ENCODE measurements around the gene NDNF. TPM values are rescaled to one million over a fixed set of nuclear protein-coding genes. Genes with fewer than 3 reads are reported as not detected.

Gene NDNF
- total RNA-seq, 1 experiment from 2014 or later = 0.14 TPM

DNA sequence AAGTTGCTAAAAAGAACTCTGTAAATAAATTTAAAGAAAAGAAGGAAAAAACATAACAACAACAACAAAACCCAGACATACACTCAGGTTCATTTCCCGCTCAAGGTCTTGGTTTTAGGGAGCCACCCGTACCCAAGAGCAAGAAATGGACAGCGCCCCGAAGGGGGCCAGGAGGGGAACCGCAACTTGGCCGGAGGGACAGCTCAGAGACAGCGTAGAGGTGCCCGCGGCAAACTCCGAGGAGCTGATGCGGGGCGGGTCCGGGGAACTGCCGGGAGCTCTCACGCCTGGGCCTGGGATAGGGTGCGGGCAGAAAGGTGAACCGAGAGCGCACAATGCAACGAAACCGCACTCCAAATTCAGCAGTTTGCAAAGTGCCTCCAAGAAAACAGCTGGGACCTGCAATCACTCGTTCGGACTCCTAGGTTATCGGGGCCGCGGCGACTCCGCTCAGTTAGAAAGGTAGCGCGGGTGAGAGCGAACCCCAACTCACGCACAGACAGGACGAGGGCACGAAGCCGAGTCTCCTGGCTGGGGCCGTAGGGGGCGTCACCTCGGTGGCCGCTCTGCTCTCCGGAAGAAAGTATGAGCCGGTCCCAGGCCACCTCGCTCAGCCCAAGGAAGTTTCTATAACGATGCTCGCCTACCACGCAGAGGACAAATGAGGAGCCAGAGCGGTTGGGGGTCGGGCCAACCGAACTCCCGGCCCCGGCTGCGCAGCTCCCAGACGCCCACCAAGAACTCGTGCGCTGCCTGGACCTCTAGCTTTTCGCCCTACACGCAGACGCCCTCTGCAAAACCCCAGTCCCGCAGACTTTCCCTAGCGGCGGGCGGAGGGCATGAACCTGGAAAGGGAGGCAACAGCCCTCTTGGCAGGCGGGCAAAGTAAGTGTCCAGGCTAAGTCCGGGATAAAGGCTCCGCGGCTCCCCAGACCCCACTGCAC, 1.4 kb downstream of the NDNF start:
- DNase-seq (ENCODE audit: low spot score) = no peak

DNA sequence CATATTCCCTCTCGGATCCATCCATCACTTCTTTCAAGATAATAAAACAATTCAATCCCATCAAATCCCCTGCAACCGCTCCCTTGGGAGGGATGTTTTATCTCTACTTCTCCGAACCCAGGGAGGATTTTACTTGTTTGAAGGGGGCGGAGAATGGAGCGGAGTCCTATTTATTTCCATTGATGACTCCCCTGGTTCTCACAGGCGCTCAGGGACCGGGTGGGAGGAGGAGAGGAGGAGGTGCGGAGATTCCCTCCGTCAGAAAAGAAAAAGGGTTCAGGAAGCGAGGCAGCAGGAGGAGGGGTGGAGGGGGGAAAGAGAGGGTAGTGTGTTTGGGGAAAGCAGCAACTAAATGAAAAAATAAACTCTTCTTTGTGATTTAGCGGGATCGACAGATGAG, 2.1 kb downstream of the NDNF start:
- DNase-seq (ENCODE audit: low spot score) = no peak

DNA sequence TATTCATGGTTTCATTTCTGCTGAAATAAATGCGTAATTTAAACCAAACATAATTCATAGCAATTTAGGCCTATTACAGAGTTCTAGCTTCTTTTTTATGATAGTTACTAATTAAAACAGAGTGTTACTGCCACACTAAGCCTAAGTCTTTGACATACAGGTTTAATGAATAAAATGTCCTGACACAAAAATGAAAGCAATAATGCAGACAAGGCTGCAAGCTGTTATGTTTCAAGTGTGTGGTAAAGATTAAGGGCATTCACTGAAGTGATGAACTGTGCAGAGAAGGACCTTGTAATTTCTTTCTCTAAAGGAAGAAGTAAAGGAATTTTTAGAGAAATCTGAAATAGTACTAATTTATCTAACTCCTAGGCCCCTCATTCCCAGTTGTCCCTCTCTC, 2.9 kb downstream of the NDNF start:
- no peak for DNase-seq (ENCODE audit: low spot score)

DNA sequence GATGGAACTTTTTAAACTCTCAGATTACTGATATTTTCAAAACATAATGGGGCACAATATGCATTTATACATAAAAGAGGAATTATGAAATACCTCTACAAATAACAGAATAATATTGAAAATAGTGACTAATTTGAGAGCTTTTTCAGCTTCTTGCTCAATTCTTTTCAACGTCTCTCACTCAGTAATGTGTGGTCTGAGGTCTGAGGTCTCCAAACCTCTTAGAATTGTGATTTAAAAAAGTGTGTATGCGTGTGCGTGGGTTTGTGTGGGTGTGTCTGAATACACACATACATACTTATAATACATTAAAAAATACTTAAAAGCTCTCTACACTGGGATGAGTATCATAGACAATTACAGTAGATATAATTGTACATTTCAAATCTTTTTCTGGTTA, 7.9 kb downstream of the NDNF start:
- DNase-seq (ENCODE audit: low spot score) = no peak

DNA sequence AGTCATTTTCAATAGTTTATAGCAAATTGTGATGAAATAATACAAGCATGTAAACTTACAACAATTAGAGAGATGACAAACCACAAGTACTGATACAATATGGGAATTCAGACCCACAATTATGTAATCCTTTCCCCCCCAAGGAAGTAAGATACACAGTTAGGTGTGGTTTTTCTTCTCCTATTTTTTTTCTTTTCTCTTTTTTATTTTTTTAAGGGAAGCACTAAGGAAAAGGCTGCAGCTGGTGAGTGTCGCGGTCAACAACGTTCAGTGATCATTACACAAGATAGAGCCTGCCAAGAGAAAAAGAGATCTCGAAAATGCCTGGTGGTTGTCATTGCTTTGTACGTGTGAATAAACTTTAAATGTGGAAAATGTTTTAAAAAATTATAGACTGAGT, 9.8 kb downstream of the NDNF start:
- no peak for DNase-seq (ENCODE audit: low spot score)

DNA sequence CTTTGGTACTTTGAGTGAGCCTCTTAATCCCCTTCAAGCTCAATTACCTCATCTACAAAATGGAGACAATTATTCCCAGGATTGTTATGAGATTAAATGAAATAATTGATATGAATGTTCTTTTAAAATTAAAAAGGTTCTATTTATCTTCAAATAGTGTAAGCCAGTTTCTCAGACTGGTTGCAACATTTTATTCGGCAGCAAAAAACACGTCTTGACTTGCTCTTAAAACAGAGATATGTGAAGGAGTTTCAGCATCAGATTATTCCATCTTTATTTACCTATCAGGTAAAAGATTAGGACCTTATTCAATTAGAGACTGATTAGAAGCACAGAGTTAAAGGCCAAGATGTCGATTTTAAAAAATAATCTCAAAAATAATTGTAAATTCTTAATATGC, 10.5 kb downstream of the NDNF start:
- no peak for DNase-seq (ENCODE audit: low spot score)

DNA sequence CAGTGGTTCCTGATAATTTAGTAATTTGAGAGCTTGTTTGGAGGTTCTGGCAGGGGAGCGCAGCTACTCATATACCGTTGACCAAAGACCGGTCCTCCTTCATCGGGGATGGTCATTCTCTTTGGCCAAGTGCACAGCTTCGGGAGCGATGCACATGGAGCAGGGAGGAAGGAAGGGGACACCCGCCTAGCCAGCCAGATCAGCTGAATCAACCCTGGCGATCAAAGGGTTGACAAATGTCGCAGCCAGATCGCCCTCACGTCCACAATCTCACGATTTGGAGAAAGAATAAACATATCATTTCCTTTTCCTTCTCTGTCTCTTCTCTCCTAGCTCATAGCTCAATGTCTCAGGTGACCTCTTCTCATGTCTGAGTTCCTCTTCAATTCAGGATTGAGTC, 11.1 kb downstream of the NDNF start:
- DNase-seq (ENCODE audit: low spot score) = no peak

DNA sequence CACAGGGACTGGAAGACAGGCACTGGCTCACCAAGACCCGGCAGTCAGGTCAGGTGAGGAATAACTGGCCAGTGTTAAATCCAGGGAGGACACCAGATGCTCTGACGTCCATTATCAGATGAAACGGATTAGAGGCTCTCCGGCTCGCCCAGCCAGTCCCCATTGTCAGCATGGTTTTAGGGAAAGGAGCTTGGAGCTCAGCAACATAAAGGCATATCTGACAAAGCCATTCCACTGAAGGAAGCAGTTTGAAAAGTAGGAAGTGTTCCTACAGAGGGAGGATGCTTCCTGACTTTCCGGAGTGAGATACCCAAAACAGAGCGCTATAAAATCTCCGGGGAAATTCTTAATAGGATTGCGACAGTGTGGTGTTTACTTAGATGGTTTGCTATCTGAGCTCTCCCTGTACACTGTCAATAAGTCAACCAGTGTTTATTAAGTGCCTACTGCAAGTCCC, 14.8 kb downstream of the NDNF start:
- no peak for DNase-seq (ENCODE audit: low spot score)

DNA sequence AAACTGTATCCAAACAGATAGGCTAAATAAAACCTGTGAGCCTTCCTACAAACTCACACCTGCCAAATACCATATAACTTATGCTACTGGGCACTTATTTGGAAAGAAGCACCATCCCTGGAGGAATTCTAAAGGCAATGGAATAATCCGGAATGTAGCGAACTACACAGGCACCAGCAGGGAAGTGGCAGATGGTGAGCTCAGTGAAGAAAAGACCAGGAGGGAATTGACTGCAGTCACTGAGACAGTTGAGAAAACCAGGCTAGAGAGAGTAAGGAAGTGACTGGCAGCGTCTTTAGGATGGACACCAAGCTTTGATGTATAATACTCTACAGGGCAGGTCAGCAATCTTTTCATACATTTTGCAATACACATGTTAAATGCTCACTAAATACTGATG, 16.3 kb downstream of the NDNF start:
- no peak for DNase-seq (ENCODE audit: low spot score)

DNA sequence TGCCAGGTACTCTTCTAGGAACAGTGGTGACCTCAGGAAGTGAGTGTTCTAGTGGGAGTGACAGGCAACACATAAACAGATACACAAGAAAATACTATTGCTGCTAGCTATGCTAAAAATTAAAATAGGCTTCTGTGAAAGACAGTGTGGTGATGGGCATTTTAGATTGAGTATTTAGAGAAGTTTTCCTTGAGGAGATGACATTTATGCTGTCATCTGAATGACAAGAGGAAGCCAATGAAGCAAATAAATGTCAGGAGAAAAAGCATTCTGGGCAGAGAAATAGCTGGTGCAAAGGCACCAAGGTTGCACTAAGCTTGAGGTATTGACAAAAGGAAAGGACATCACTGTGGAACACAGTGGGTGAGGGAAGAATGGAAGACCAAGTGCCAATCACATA, 18.0 kb downstream of the NDNF start:
- DNase-seq (ENCODE audit: low spot score) = no peak

DNA sequence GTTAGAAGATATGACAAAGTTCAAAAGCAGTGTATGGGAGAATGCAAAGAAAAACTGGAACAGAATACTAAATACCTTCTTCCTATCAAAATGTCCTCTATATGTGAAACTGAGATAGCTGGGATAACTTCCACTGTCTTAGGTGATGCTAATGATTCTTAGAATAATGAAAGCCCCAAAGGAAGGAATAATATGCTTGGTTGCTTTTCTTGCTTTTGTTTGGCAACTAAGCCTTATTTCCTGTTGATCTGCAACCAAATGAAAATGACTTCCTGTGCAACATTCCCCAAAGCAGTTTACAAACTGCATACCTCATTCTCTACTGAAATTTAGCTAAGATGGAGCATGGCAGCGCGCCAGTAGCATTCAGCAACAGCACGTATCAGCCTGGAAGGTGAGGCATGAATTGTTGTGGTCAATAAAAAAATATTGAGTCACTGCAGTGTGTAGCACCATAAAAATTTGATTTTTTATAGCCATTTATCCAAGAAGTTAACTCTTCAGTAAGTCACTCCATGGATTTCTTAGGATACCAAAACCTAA, 18.7 kb downstream of the NDNF start:
- DNase-seq (ENCODE audit: low spot score) = peak; percentile 57

DNA sequence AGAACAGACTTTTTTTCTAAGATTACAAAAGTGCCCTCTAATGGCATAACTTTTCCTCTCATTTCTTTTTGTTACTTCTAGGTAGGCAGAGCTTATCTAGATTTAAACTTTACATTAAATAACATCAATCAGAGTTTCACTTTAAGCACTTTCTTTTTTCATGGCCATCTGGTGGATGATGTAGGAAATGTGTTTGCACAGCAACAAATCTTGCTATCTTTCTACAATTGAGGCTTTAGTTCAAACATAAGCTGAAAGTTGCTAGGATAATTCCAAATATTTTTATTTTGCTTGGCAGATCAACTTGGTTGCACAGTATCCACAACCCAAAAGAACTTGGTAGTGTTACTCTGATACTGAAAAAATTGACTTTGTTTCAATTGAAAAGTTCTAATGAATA, 22.0 kb downstream of the NDNF start:
- no peak for DNase-seq (ENCODE audit: low spot score)

DNA sequence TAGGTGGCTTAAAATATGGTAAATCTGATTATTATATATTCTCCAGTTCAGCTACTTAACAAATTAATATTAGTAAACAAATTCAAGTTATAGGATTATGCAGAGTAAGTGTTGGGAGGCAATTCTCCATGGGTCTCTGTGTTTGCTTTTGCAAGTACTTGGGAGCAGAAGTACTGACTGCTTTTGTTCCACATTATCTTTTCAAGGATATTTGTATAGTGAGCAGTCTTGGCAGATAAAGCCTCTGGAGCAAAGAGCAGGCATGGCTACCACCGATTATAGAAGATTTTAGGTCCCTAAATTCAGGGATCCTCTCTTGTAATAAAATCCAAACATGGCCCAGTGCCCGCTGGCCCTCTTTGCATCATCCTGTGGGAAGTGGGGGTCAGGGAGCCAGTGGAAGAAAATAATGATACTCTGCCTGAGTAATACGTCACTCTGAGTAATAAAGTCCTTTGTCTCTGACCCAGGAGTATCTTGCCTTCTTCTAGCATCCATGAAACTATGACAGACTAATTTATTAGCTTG, 23.2 kb downstream of the NDNF start:
- DNase-seq (ENCODE audit: low spot score) = no peak

DNA sequence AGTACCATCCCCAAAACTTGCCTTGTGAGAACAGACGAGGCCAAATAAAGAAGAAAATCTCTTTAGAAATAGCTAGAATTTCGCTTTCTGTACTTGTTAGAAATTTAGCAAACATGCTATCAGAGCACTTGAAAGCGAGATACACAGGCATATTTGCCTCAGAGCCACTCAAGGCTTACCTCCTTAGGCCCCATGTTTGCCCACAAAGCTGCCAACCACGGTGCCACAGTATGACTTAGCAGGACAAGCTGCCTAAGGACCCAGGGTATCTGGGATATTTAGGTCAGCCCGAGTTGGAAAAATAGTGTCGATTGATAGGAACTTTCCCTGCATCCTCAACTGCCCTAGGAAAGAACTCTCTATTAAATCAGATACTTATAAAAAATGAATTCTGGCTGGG, 24.2 kb downstream of the NDNF start:
- no peak for DNase-seq (ENCODE audit: low spot score)

DNA sequence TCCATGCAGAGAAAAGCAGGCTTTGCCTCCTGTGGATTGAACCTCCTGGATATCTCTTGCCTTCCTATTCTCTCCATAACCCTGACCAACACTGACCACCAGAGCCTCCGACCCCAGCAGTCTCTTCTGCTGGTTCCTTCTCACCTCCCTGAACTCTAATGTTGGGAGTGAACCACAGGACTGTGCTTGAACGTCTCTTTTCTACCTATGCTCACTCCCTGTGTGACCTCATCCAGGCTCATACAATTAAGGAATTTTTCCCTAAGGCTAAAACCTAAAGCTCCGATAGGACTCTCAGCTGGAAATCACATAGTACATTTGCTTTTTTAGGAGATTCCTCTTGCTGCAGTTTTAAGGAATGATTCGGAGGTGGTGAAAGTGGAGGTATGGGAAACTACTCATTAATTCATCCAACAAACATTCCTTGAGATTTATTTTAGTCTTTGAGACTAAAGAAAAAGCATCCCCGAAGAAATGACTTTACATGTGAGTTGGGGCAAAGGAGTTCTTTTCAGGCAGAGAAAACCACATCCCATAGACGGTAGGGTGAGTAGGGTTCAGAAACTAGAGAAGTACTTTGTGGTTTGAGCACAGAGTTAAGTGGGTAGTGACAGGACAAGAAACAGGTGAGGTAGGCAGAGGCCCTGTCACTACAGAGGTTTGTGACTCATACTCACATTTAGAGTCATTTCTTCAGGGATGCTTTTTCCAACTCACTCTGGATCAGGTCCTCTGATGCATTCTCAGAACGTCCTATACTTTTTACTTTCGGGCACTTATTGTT, 30.8 kb downstream of the NDNF start:
- no peak for DNase-seq (ENCODE audit: low spot score)

DNA sequence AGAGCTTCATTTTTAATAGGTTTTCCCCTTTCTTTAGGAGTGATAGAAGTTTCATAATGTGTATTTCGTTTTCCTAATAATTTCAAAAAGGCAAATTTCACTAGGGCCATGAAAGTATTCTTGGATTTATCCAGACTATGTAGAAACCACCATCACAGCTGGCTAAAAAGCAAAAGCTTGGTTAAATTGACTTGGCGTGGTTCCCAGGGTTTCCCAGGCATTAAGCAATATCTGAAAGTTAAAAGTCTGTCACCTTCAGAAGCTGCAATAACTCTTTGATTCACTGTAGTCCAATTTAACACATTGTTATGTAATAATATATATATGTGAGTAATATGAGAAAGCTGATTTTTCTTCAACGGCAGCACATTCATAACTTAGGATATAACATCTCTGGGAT, 38.3 kb downstream of the NDNF start:
- DNase-seq (ENCODE audit: low spot score) = peak; percentile 27

DNA sequence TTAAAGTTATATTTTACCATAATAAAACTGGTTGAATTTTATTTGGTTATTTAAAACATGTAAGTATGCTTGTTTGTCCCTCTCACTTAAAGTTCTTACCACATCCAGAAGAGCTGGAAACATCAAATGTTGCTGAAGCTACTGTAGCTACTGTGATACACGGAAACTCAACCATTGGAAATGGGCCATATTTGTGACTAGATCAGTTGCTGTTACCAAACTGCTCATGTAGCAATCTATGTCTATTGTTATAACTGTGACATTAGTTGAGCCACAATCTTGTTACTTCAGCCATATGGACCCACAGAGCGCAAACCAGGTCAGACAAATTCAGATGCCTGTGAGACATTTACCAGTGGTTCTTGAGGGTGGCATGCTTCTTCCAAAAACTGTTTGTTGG, 41.6 kb downstream of the NDNF start:
- no peak for DNase-seq (ENCODE audit: low spot score)

DNA sequence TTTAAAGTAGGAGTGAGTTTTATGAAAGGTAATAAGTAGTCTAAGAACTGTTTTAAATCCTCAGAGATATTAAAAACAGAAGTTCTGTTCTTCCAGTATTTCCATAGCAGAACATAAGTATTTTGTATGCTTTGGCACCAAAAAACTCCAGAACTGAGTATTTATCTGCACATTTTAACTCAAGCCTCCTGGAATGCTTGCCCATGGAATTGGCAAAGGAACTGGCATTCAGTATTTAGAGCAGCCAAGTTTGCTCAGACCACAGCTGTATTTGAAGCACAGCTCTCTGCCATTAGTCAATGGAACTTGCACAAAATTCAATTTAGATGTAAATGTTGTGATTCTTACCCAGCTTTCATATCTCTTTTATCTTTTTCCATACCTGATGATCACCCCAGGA, 42.2 kb downstream of the NDNF start:
- DNase-seq (ENCODE audit: low spot score) = no peak

DNA sequence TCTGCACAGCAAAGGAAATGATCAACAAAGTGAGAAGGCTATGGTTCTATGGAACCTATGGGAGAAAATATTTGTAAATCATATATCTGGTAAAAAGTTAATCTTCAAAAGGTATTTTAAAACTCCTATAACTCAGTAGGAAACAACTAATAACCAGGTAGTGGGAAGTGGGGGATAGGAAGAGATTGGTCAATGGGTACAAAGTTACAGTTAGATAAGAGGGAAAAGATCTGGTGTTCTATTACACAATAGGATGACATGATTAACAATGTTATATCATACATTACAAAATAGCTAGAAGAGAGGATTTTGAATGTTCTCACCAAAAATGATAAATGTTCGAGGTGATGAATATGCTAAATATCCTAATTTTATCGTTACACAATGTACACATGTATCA, 46.3 kb downstream of the NDNF start:
- no peak for DNase-seq (ENCODE audit: low spot score)

DNA sequence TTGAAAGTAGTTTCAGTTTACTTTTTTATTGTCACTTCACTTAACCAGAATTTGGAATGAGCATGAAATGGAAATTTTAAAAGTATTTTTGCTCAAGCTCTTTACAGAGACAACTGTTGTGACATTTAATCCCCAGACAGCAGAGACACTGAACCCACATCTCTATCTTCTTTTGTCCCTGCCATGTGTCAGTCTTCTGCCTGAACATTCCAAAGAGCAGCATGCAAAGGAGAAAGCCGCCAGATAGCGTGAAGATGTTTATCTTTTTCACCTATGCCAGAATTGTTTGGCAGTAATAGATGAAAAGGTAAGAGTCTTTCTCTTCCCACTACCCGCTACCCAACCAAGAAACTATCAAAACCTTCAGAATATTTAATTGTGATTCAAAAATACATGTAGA, 46.8 kb downstream of the NDNF start:
- DNase-seq (ENCODE audit: low spot score) = no peak

DNA sequence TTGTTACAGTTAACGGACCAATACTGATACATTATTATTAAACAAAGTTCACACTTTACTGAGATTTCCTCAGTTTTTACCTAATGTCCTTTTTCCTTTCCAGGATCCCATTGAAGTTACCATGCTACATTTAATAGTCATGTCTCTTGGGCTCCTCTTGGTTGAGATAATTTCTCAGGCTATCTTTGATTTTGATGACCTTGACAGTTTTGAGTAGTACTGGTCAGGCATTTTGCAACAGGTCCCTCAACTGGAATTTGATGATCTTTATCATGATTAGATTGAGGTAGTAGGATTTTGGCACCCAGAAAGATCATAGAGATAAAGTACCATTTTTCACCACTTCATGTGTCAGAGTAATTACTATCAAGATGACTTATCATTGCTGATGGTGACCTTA, 53.8 kb downstream of the NDNF start:
- no peak for DNase-seq (ENCODE audit: low spot score)

DNA sequence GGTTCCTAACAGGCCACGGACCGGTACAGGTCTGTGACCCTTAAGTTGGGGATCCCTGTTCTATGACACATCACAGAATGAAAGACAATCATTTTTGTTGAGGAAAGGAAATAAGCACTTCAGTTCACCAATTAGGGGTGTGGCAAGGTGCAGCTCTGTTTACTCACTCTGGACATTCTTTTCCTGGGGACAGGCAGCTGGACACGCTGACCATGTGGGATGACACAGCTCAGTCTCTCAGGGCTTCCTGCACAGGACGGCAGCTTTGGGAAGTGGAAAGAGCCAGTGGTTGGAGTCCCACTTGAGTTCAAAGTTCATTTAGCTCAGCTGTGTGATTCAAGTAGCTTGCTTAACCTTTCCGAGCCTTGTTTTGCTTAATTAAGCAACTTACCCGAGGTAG, 55.7 kb downstream of the NDNF start:
- no peak for DNase-seq (ENCODE audit: low spot score)

DNA sequence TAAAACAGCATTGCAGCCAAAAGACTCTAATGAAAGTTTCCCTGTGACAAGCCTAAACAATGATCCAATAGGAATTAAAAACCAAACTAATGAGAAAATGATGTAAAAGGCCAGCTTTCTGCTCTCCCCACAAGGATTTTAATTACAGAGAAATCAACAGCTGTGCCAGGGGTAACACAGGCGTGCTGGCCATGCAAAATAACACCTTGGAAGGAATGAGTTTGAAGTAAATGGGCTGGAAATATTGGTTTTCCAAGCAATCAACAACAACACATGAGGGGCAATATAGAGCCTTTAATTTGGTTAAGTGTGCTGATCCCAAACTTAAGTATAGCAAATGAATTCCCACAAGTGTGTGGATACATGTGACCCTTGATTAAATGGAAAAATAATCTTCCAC, 56.9 kb downstream of the NDNF start:
- no peak for DNase-seq (ENCODE audit: low spot score)

Measured in A172 (cell line).